Neural progenitor cell (in vitro differentiated cells): ENCODE results near the gene LCP1. TPM values are rescaled to one million over a fixed set of nuclear protein-coding genes. Genes with fewer than 3 reads are reported as not detected.

Source experiments
- DNase-seq: peaks from one replicate; pipeline ENCODE4 v3.0.0-alpha.2; 2016; ENCODE audit warnings: low spot score
- H2AFZ ChIP-seq: fragments of 200-600 bp; sonication (generic); replicated peaks from 2 replicates; pipeline ENCODE4 v1.6.1; 2016; ENCODE audit warnings: antibody characterized with exemption
- H3F3A ChIP-seq: fragments of 200-600 bp; sonication (generic); 2 replicates; pipeline ENCODE4 v1.6.1; 2016; ENCODE audit warnings: antibody characterized with exemption, low read depth
- H3K27ac ChIP-seq: fragments of 200-600 bp; sonication (generic); 2 replicates; pipeline ENCODE4 v1.5.1; 2016; ENCODE audit warnings: mild to moderate bottlenecking
- H3K27me3 ChIP-seq: fragments of 200-600 bp; sonication (generic); 2 replicates; pipeline ENCODE4 v1.6.1; 2016; ENCODE audit warnings: mild to moderate bottlenecking, moderate library complexity
- H3K36me3 ChIP-seq: fragments of 200-600 bp; sonication (generic); 2 replicates; pipeline ENCODE4 v1.5.1; 2016
- H3K4me1 ChIP-seq: fragments of 200-600 bp; sonication (generic); 2 replicates; pipeline ENCODE4 v1.6.1; 2016; ENCODE audit warnings: mixed run types
- H3K4me2 ChIP-seq: fragments of 200-600 bp; sonication (generic); 2 replicates; pipeline ENCODE4 v1.6.1; 2016
- H3K4me3 ChIP-seq: fragments of 200-600 bp; sonication (generic); 2 replicates; pipeline ENCODE4 v1.5.1; 2016
- H3K79me2 ChIP-seq: fragments of 200-600 bp; sonication (generic); 2 replicates; pipeline ENCODE4 v1.6.1; 2016; ENCODE audit warnings: low read depth
- H3K9ac ChIP-seq: fragments of 200-600 bp; sonication (generic); 2 replicates; pipeline ENCODE4 v1.6.1; 2016
- H3K9me3 ChIP-seq: fragments of 200-600 bp; sonication (generic); 2 replicates; pipeline ENCODE4 v1.5.1; 2016; ENCODE audit warnings: low read depth
- H4K20me1 ChIP-seq: fragments of 200-600 bp; sonication (generic); 2 replicates; pipeline ENCODE4 v1.6.1; 2016; ENCODE audit warnings: low read depth
- H3K27ac Mint-ChIP-seq: 3 replicates; pipeline ENCODE4 v1.8.0; 2021; ENCODE audit warnings: mixed read lengths
- H3K27me3 Mint-ChIP-seq: 2 replicates; pipeline ENCODE4 v1.8.0; 2022; ENCODE audit warnings: low read depth, mild to moderate bottlenecking, inconsistent platforms, moderate library complexity, mixed read lengths; ENCODE audit not compliant: insufficient read depth
- H3K36me3 Mint-ChIP-seq: 3 replicates; pipeline ENCODE4 v1.8.0; 2021; ENCODE audit warnings: mixed read lengths
- H3K4me1 Mint-ChIP-seq: 3 replicates; pipeline ENCODE4 v1.8.0; 2021; ENCODE audit warnings: mixed read lengths
- H3K4me3 Mint-ChIP-seq: 3 replicates; pipeline ENCODE4 v1.8.0; 2021; ENCODE audit warnings: mild to moderate bottlenecking, moderate library complexity, mixed read lengths
- H3K9me3 Mint-ChIP-seq: 3 replicates; pipeline ENCODE4 v1.8.0; 2020; ENCODE audit warnings: mixed read lengths
- CTCF ChIP-seq: fragments of 200-600 bp; sonication (generic); IDR thresholded peaks from 2 replicates; pipeline ENCODE4 v1.5.1; 2017; ENCODE audit warnings: antibody characterized with exemption, mild to moderate bottlenecking
- EZH2 ChIP-seq: fragments of 200-600 bp; sonication (generic); IDR thresholded peaks from 2 replicates; pipeline ENCODE4 v1.6.1; 2017; ENCODE audit warnings: antibody characterized with exemption, mild to moderate bottlenecking, moderate library complexity
- EZH2phosphoT487 ChIP-seq: fragments of 200-600 bp; sonication (generic); IDR thresholded peaks from 2 replicates; pipeline ENCODE4 v1.6.1; 2017; ENCODE audit warnings: antibody characterized with exemption
- total RNA-seq: library from RNA; depleted of rRNA; stranded (reverse); fragments of >200 nt; gene quantifications from 2 replicates; pipeline ENCODE4 v1.2.3, GENCODE V29; 2015; ENCODE audit warnings: low replicate concordance

The LCP1 gene
- total RNA-seq, 1 donor from 2014 or later = 2.2 TPM

DNA sequence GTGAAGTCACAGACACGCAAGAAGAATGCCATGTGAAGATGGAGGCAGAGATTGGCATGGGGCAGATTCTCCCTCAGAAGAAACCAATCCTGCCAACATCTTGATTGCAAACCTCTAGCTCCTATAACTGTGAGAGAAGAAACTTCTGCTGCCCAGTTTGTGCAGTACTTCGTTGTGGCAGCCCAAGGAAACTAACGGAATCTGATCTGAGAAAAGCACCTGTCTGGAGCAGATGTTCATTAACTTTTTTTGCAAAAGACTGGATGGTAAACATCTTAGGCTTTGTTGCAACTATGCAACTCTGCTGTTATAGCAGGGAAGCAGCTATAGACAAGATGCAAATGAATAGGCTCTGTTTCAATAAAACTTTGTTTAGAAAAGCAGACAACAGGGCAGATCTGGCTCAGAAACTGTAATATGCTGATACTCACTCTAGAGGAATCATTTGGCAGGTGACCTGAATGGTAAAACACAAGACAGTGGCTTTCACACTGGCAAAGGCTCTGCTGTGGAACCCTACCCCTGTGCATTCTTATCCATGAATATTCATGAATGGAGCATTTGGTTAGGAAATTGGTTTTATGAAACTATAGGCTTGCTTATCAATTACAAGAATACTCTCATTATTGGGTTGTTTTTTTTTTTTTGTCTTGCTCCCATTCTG lies 51.9 kb downstream of the LCP1 start:
- Mint-ChIP-seq H3K4me3 (no peak overlapping the region), H3K9me3 (no peaks in the 10 kb centered on the region), H3K27ac (no peak overlapping the region), H3K4me1 (peaks cover 4% of the 10 kb centered on the region), H3K27me3 (peaks cover 8% of the 10 kb centered on the region), H3K36me3 (no peaks in the 10 kb centered on the region)
- H3K27ac ChIP-seq = no peak overlapping the region
- no peak for TF ChIP-seq CTCF
- no peak for TF ChIP-seq EZH2
- TF ChIP-seq EZH2phosphoT487 = no peak
- H2AFZ ChIP-seq = no peak overlapping the region
- DNase-seq = no peak
- H3K4me2 ChIP-seq = no peak overlapping the region
- H3K79me2 ChIP-seq = no peaks in the 10 kb centered on the region
- H4K20me1 ChIP-seq = no peaks in the 10 kb centered on the region
- no peaks in the 10 kb centered on the region for H3F3A ChIP-seq
- no peaks in the 10 kb centered on the region for H3K36me3 ChIP-seq
- no peak overlapping the region for H3K9ac ChIP-seq
- no peaks in the 10 kb centered on the region for H3K9me3 ChIP-seq
- H3K4me3 ChIP-seq = no peak overlapping the region
- H3K4me1 ChIP-seq = no peaks in the 10 kb centered on the region
- no peaks in the 10 kb centered on the region for H3K27me3 ChIP-seq

- Histone ChIP-seq H2AFZ (no peak overlapping the region), H4K20me1 (no peaks in the 10 kb centered on the region), H3F3A (no peaks in the 10 kb centered on the region), H3K4me1 (no peaks in the 10 kb centered on the region), H3K9me3 (no peaks in the 10 kb centered on the region), H3K79me2 (no peaks in the 10 kb centered on the region), H3K36me3 (no peaks in the 10 kb centered on the region), H3K27ac (no peak overlapping the region), H3K4me3 (no peak overlapping the region), H3K4me2 (no peak overlapping the region), H3K27me3 (no peaks in the 10 kb centered on the region), H3K9ac (no peak overlapping the region)
- H3K27me3 Mint-ChIP-seq = peaks cover 8% of the 10 kb centered on the region
- no peak overlapping the region for H3K4me3 Mint-ChIP-seq
- TF ChIP-seq EZH2 (no peak), CTCF (no peak), EZH2phosphoT487 (no peak)
- DNase-seq = no peak
- no peaks in the 10 kb centered on the region for H3K4me1 Mint-ChIP-seq
- no peaks in the 10 kb centered on the region for H3K36me3 Mint-ChIP-seq
- no peaks in the 10 kb centered on the region for H3K9me3 Mint-ChIP-seq
- no peak overlapping the region for H3K27ac Mint-ChIP-seq
Measured at GRCh38 chr13:46129124-46129523, 52.9 kb downstream of the LCP1 start.

DNA sequence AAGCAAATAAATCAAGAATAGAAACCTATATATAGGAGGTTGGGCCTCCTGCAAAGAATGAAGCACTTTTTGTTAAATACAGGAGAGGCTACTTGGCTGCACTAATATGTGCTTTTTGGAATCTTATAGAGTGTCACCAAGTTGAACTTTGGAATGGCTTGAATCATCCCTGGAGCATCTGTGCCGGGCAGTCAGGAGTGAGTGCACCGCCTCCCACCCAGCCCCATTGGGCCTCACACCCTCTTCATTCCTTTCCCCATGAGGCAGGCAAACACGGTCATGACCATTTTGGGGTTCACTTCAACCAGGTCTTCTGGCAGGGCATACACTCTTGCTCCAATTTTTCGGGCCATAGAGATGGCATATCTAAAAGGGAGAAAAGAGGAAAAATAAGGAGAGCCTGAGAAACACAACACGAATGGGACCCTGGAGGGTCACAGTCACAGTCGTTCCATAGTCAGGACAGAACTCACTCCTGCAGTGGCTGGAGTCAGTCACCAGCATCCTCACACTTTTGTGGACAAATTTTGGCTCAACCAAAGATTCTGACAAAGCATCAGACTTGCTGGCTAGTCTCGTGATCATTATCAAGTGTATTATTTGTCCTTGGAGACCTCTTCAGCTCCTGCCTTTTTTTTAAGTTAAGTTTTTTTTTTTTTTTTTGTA lies 54.5 kb downstream of the LCP1 start:
- Histone ChIP-seq H3K79me2 (no peaks in the 10 kb centered on the region), H3K9me3 (no peaks in the 10 kb centered on the region), H3K4me1 (no peaks in the 10 kb centered on the region), H3K4me3 (no peak overlapping the region), H3K27me3 (no peaks in the 10 kb centered on the region), H2AFZ (no peak overlapping the region), H4K20me1 (no peaks in the 10 kb centered on the region), H3K4me2 (no peak overlapping the region), H3F3A (no peaks in the 10 kb centered on the region), H3K36me3 (no peaks in the 10 kb centered on the region), H3K27ac (no peak overlapping the region), H3K9ac (no peak overlapping the region)
- Mint-ChIP-seq H3K9me3 (no peaks in the 10 kb centered on the region), H3K4me1 (no peaks in the 10 kb centered on the region), H3K4me3 (no peak overlapping the region), H3K27ac (no peak overlapping the region), H3K27me3 (peaks cover 6% of the 10 kb centered on the region), H3K36me3 (no peaks in the 10 kb centered on the region)
- DNase-seq = no peak
- TF ChIP-seq EZH2 = no peak
- TF ChIP-seq CTCF = no peak
